K562 (cell line): ENCODE measurements around the gene CLTRN. TPM values are rescaled to one million over a fixed set of nuclear protein-coding genes. Genes with fewer than 3 reads are reported as not detected.
A peak's percentile ranks its signal among the peaks of the same experiment; 100 is the strongest.

ENCODE experiments used
- ATAC-seq: fragments of 200-7000 bp; cut with Tn5 transposase; 3 replicates; pipeline ENCODE4 v1.9.1; 2020; ENCODE audit warnings: moderate library complexity
- BruUV-seq: library from RNA; stranded (reverse); fragments of 400-500 nt; replicated peaks from 2 replicates; lab custom pipeline; 2021; lab: Mats Ljungman, UMichigan
- CTCF ChIA-PET: fragments of 300-600 bp; formaldehyde crosslinking; extraction: SDS; loops from one replicate; lab custom pipeline; 2021; ENCODE audit warnings: low intra/inter-chr PET ratio; lab: Yijun Ruan, JAX
- POLR2A ChIA-PET: fragments of 300-600, 350-650 bp; sonication (Branson Sonifier 250); formaldehyde crosslinking; extraction: SDS; loops from one replicate; lab custom pipeline; 2021; ENCODE audit warnings: antibody characterized with exemption, inconsistent platforms; lab: Yijun Ruan, JAX
- DNase-seq, 4 experiments: peaks; one replicate each; pipeline versions ENCODE4 v3.0.0 to v3.0.0-alpha.2; 2011 to 2018; ENCODE audit warnings: low spot score in 3 of 4, mixed read lengths in 3 of 4; ENCODE audit errors: extremely low read depth in 1 of 4
- FAIRE-seq: peaks from 2 replicates; lab custom pipeline; 2011; peaks lifted over from hg19 to GRCh38; lab: Jason Lieb, UNC
- H2AFZ ChIP-seq: 2 replicates; pipeline ENCODE4 v1.6.0; 2011; ENCODE audit warnings: low read depth, low read length, control low read depth, inconsistent platforms
- H3K27ac ChIP-seq: fragments of 200-600 bp; 3 replicates; pipeline ENCODE4 v1.8.0; 2011; ENCODE audit warnings: low read depth, mild to moderate bottlenecking, control low read depth, inconsistent platforms, low read length, moderate library complexity, mixed read lengths; ENCODE audit errors: extremely low read depth
- H3K27me3 ChIP-seq, 2 experiments: fragments of 300-600 bp in 1 of 2; 2 replicates in 1 of 2; 3 replicates in 1 of 2; pipeline versions ENCODE4 v1.6.0 to v1.8.0; 2011; ENCODE audit warnings: inconsistent platforms in 2 of 2, low read length in 2 of 2, mild to moderate bottlenecking in 1 of 2, mixed read lengths in 1 of 2, moderate library complexity in 1 of 2; ENCODE audit not compliant: control insufficient read depth in 2 of 2, insufficient read depth in 2 of 2
- H3K36me3 ChIP-seq: fragments of 300-600 bp; 3 replicates; pipeline ENCODE4 v1.8.0; 2011; ENCODE audit warnings: mild to moderate bottlenecking, low read length, inconsistent platforms; ENCODE audit not compliant: control insufficient read depth, insufficient read depth
- H3K4me1 ChIP-seq, 2 experiments: fragments of 200-600 bp in 1 of 2; replicated peaks in 1 of 2; 2 replicates in 1 of 2; 3 replicates in 1 of 2; pipeline versions ENCODE4 v1.5.1 to v1.8.0; 2011; ENCODE audit warnings: inconsistent platforms in 2 of 2, low read length in 2 of 2, mild to moderate bottlenecking in 1 of 2, mixed read lengths in 1 of 2, moderate library complexity in 1 of 2; ENCODE audit not compliant: control insufficient read depth in 2 of 2, insufficient read depth in 2 of 2
- H3K4me2 ChIP-seq: 2 replicates; pipeline ENCODE4 v1.6.1; 2011; ENCODE audit warnings: low read length, control low read depth, inconsistent platforms, mixed read lengths; ENCODE audit not compliant: insufficient read depth
- H3K4me3 ChIP-seq: fragments of 200-600 bp; sonication (generic), shearing (Covaris generic); 2 replicates; pipeline ENCODE4 v1.5.1; 2016; ENCODE audit warnings: control low read depth, inconsistent platforms
- H3K79me2 ChIP-seq: fragments of 200-600 bp; 3 replicates; pipeline ENCODE4 v1.8.0; 2011; ENCODE audit warnings: low read length, inconsistent platforms; ENCODE audit not compliant: control insufficient read depth, insufficient read depth
- H3K9ac ChIP-seq, 2 experiments: 2 replicates each; pipeline versions ENCODE4 v1.6.0 to v1.6.1; 2011; ENCODE audit warnings: low read depth in 2 of 2, low read length in 2 of 2, control low read depth in 1 of 2, inconsistent platforms in 1 of 2, mild to moderate bottlenecking in 1 of 2, mixed read lengths in 1 of 2; ENCODE audit not compliant: insufficient read depth in 1 of 2
- H3K9me1 ChIP-seq: one replicate; pipeline ENCODE4 v1.6.0; 2011; ENCODE audit warnings: inconsistent platforms, mild to moderate bottlenecking, low read length, moderate library complexity; ENCODE audit not compliant: control insufficient read depth, insufficient read depth
- H3K9me3 ChIP-seq: replicated peaks from 2 replicates; pipeline ENCODE4 v1.5.1; 2011; ENCODE audit warnings: low read depth, low read length, inconsistent platforms; ENCODE audit not compliant: control insufficient read depth, insufficient read depth
- H4K20me1 ChIP-seq: replicated peaks from 2 replicates; pipeline ENCODE4 v1.6.1; 2011; ENCODE audit warnings: low read length, inconsistent platforms, mixed read lengths; ENCODE audit not compliant: control insufficient read depth, insufficient read depth
- BRD9 ChIP-seq: fragments of 450-650 bp; IDR thresholded peaks from 2 replicates; pipeline ENCODE4 v1.6.1; 2018; ENCODE audit warnings: low read depth; ENCODE audit not compliant: partially characterized antibody
- CEBPB ChIP-seq: fragments of 450-650 bp; IDR thresholded peaks from 2 replicates; pipeline ENCODE4 v1.6.1; 2016; ENCODE audit warnings: missing genetic modification characterization, missing compliant biosample characterization
- FOSL1 ChIP-seq: fragments of 200-800 bp; sonication (Bioruptor generic); conservative IDR thresholded peaks from 2 replicates; pipeline ENCODE4 v1.6.1; 2016; ENCODE audit warnings: missing genetic modification characterization, missing compliant biosample characterization
- GABPB1 ChIP-seq: sonication (generic); formaldehyde crosslinking; IDR thresholded peaks from 2 replicates; pipeline ENCODE4 v1.8.0; 2022; ENCODE audit warnings: mild to moderate bottlenecking, missing genetic modification reagents
- KLF16 ChIP-seq: IDR thresholded peaks from 2 replicates; pipeline ENCODE4 v1.6.1; 2016; ENCODE audit warnings: antibody characterized with exemption
- RAD21 ChIP-seq, 2 experiments: fragments of 250-450 bp in 1 of 2; fragments of 450-650 bp in 1 of 2; sonication (Bioruptor Pico) in 1 of 2; formaldehyde crosslinking in 1 of 2; IDR thresholded peaks in 1 of 2; conservative IDR thresholded peaks in 1 of 2; 2 replicates each; pipeline versions ENCODE4 v1.4.0 to v1.8.0; 2020 to 2022; ENCODE audit warnings: mild to moderate bottlenecking in 2 of 2, moderate library complexity in 1 of 2
- SLC30A9 ChIP-seq: fragments of 250-450 bp; sonication (Bioruptor Pico); IDR thresholded peaks from 2 replicates; pipeline ENCODE4 v1.8.0; 2022; ENCODE audit warnings: mild to moderate bottlenecking, moderate library complexity
- YY1 ChIP-seq, 3 experiments: IDR thresholded peaks; 2 replicates each; pipeline ENCODE4 v1.6.1; 2011; ENCODE audit warnings: low read length in 2 of 3, mild to moderate bottlenecking in 2 of 3, moderate library complexity in 2 of 3, borderline replicate concordance in 1 of 3, control low read depth in 1 of 3, low read depth in 1 of 3; ENCODE audit not compliant: insufficient read depth in 3 of 3, insufficient replicate concordance in 2 of 3, control insufficient read depth in 1 of 3, insufficient read length in 1 of 3; ENCODE audit errors: extremely low read depth in 1 of 3
- ZC3H11A ChIP-seq: IDR thresholded peaks from 2 replicates; pipeline ENCODE4 v1.6.1; 2012; ENCODE audit warnings: low read depth, low read length, improper control_type of control experiment
- ZFX ChIP-seq: sonication (generic); formaldehyde crosslinking; IDR thresholded peaks from 2 replicates; pipeline ENCODE4 v1.8.0; 2022; ENCODE audit warnings: mild to moderate bottlenecking, missing genetic modification reagents, moderate library complexity
- ZNF133 ChIP-seq: fragments of 250-450 bp; sonication (Bioruptor Pico); IDR thresholded peaks from 2 replicates; pipeline ENCODE4 v1.4.0; 2020; ENCODE audit warnings: mild to moderate bottlenecking
- ZNF507 ChIP-seq: conservative IDR thresholded peaks from 2 replicates; pipeline ENCODE4 v1.6.1; 2017; ENCODE audit warnings: missing genetic modification characterization, missing compliant biosample characterization
- WGBS: fragments of 100-300 bp; shearing (Covaris generic); methylation state at CpG from one replicate; pipeline ENCODE4 v1.1.6; 2016; ENCODE audit warnings: low coverage, mixed read lengths; ENCODE audit not compliant: insufficient coverage; ENCODE audit errors: missing lambda C conversion rate; 5-methylcytosine and 5-hydroxymethylcytosine counted together
- in situ Hi-C: fragments of 300-500 bp; cut with MboI; formaldehyde crosslinking; loops from 4 replicates; pipeline ENCODE4 v1.15.0; 2018; ENCODE audit warnings: inconsistent platforms, mixed read lengths
- intact Hi-C: fragments of 100-400 bp; cut with micrococcal nuclease; formaldehyde crosslinking; loops from 2 replicates; pipeline ENCODE4 v1.14.2; 2022
- polyA plus RNA-seq, 8 experiments: library from polyadenylated mRNA; depleted of rRNA in 4 of 8; stranded (reverse) in 5 of 8; unstranded in 3 of 8; fragments of >200 nt; fragmentation: Nextera tagmentation in 2 of 8; fragmentation: Illumina TruSeq in 1 of 8; extraction: Ambion mirVana in 2 of 8; extraction: Trizol in 1 of 8; gene quantifications; 2 replicates each; pipeline versions ENCODE4 v1.2.1 to v1.2.3, GENCODE V29; 2011 to 2014; ENCODE audit warnings: inconsistent platforms in 1 of 8, missing spikeins in 1 of 8
- total RNA-seq, 7 experiments: library from RNA; depleted of rRNA in 6 of 7; stranded (reverse); fragments of >200 nt in 6 of 7; fragmentation: Illumina TruSeq in 2 of 7; extraction: Trizol in 2 of 7; gene quantifications; 2 replicates each; pipeline versions ENCODE4 v1.2.1 to v1.2.3, GENCODE V29; 2011 to 2021; ENCODE audit warnings: low replicate concordance in 1 of 7
- TF ChIP-seq, protein P1 (sequence below): sonication (generic); formaldehyde crosslinking; IDR thresholded peaks from 2 replicates; pipeline ENCODE4 v1.8.0; 2023; ENCODE audit warnings: mild to moderate bottlenecking, missing genetic modification reagents
- TF ChIP-seq, protein P2 (sequence below): fragments of 450-650 bp; IDR thresholded peaks from 2 replicates; pipeline ENCODE4 v1.6.1; 2016

The CLTRN gene
- total and polyA plus RNA-seq, 9 of the 15 experiments (the other 6 are each of a cell fraction or from before 2014, with no cell fraction given), result 0.11 to 0.36 (median 0.18) TPM; not detected in 2

DNA sequence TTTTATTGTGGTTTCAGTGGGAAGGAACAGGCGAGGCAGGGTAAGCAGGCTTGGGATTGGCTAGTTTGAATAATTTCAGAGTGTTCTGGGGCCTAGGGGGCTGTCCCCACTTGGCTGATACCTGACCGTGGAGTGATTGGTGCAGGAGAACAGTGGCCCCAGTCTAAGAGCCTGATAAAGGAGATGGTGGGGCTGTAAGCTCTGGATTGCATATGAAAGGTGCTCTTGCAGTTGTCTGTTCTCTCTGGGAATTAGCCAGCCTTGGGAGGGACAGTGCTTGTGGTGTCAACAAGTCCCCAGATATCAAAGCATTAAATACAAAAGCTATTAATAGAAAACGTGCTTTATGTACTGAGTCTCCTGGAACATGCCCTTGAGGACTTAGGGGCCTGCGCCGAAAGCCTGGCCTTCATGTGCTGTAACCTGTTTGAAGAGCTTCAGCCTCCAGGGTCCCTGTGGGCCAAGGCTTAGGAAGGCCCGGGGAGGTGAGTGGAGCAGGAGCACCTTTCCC, 30.4 kb upstream of the CLTRN start (continued):
- TF ChIP-seq, protein P1, sequence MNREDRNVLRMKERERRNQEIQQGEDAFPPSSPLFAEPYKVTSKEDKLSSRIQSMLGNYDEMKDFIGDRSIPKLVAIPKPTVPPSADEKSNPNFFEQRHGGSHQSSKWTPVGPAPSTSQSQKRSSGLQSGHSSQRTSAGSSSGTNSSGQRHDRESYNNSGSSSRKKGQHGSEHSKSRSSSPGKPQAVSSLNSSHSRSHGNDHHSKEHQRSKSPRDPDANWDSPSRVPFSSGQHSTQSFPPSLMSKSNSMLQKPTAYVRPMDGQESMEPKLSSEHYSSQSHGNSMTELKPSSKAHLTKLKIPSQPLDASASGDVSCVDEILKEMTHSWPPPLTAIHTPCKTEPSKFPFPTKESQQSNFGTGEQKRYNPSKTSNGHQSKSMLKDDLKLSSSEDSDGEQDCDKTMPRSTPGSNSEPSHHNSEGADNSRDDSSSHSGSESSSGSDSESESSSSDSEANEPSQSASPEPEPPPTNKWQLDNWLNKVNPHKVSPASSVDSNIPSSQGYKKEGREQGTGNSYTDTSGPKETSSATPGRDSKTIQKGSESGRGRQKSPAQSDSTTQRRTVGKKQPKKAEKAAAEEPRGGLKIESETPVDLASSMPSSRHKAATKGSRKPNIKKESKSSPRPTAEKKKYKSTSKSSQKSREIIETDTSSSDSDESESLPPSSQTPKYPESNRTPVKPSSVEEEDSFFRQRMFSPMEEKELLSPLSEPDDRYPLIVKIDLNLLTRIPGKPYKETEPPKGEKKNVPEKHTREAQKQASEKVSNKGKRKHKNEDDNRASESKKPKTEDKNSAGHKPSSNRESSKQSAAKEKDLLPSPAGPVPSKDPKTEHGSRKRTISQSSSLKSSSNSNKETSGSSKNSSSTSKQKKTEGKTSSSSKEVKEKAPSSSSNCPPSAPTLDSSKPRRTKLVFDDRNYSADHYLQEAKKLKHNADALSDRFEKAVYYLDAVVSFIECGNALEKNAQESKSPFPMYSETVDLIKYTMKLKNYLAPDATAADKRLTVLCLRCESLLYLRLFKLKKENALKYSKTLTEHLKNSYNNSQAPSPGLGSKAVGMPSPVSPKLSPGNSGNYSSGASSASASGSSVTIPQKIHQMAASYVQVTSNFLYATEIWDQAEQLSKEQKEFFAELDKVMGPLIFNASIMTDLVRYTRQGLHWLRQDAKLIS (CRISPR knock-in tag), result no peak
- no peak for TF ChIP-seq BRD9

DNA sequence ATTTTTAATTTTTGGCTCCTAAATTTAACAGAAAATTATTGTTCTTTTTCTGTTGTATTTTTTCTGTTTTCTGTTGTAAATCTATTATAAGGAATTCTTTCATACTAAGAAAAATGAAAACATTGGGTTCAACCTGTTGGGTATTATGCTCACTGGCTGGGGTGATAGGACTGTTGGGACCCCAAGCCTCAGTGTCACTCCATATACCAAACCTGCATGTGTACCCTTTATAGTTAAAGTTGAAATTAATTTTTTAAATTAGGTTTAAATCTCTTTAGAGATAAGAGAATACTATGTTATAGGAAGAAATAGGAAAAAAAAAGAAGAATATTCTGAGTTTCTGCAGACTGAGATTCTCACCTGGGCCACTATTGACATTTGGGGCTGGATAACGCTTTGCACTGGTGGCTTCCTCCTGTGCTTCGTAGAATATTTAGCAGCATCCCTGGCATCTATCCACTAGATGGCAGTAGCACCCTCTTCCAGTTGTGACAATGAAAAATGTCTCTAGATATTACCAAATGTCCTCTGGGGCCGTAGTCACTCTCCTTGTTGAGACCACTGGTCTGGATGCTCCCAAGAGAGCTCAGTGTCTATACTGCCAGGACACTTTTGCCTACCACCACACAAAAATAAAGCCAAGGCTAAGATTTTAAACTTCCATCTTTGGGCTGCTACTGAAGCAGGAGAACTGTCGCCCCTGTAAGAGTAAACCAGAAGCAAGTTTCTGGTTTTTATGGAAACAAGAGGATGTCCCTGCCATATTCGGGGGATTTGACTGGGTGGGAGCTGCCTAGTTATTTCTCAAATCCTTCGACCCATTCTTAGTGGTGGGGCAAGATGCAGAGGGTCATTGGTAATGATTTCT, 22.4 kb upstream of the CLTRN start:
- Histone ChIP-seq H3K4me3 (no peak overlapping the region), H3K9ac (no peak overlapping the region), H3K9me3 (no peaks in the 10 kb centered on the region), H2AFZ (no peak overlapping the region), H3K4me1 (peaks cover 3 to 4% of the 10 kb centered on the region in 2 experiments; a peak in 4 of 5 replicates), H3K27ac (no peak overlapping the region), H3K4me2 (no peak overlapping the region), H3K9me1 (no peaks in the 10 kb centered on the region), H3K79me2 (peaks cover 35% of the 10 kb centered on the region), H3K27me3 (no peaks in the 10 kb centered on the region), H4K20me1 (no peaks in the 10 kb centered on the region), H3K36me3 (peaks cover 48% of the 10 kb centered on the region; the same call in 2 of the 3 replicates)
- 30% methylated on average over 5 of the region's 6 CpGs for WGBS
- POLR2A ChIA-PET, result no interaction called here
- CTCF ChIA-PET, result interaction anchor here (1.9 kb wide), 1 partner anchor 286 kb away, joined by 9 read pairs; no protein-coding TSS in a partner anchor
- FAIRE-seq (peak; percentile 86), DNase-seq (peak; percentile 29 to 71 (median 42)), ATAC-seq (peak; percentile 94)
- BruUV-seq, result no TSS peak
- intact Hi-C loops (no loop called here), in situ Hi-C loops (no loop called here)
- 0 out of 2 replicates have a peak, but pooled peaks have one; percentile 15 for TF ChIP-seq KLF16
- 0 out of 2 replicates have a peak, but pooled peaks have one; percentile 14 for TF ChIP-seq CEBPB (tag)
- TF ChIP-seq FOSL1 (tag), result no peak
- no peak for TF ChIP-seq ZNF507 (tag)
- TF ChIP-seq RAD21 (CRISPR knock-in tag; conservative IDR thresholded peaks at IDR 0.05 in 1 of 2, IDR thresholded peaks at IDR 0.05 in 1 of 2), result peak; percentile 51 to 60
- TF ChIP-seq GABPB1, result no peak
- TF ChIP-seq, protein P2, sequence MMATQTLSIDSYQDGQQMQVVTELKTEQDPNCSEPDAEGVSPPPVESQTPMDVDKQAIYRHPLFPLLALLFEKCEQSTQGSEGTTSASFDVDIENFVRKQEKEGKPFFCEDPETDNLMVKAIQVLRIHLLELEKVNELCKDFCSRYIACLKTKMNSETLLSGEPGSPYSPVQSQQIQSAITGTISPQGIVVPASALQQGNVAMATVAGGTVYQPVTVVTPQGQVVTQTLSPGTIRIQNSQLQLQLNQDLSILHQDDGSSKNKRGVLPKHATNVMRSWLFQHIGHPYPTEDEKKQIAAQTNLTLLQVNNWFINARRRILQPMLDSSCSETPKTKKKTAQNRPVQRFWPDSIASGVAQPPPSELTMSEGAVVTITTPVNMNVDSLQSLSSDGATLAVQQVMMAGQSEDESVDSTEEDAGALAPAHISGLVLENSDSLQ, result peak; percentile 74
- no peak for TF ChIP-seq ZNF133 (CRISPR knock-in tag)
- no peak for TF ChIP-seq SLC30A9 (CRISPR knock-in tag)
- TF ChIP-seq YY1 (IDR thresholded peaks at IDR 0.05; ENCODE audit: borderline replicate concordance in 1 of 3, control insufficient read depth in 1 of 3, extremely low read depth in 1 of 3, insufficient read depth in 3 of 3, insufficient read length in 1 of 3, insufficient replicate concordance in 2 of 3, low read depth in 1 of 3, low read length in 2 of 3), result no peak
- TF ChIP-seq ZC3H11A, result no peak
- TF ChIP-seq ZFX (CRISPR knock-in tag), result no peak
